HepG2 (cell line): Measurements from ENCODE around the gene FBP2. TPM values are rescaled to one million over a fixed set of nuclear protein-coding genes. Genes with fewer than 3 reads are reported as not detected.

Experiments
- ARID4A ChIP-seq: sonication (generic); formaldehyde crosslinking; IDR thresholded peaks from 2 replicates; pipeline ENCODE4 v1.5.0; 2020; ENCODE audit warnings: mild to moderate bottlenecking, missing genetic modification reagents, borderline replicate concordance
- ETS1 ChIP-seq: sonication (generic); formaldehyde crosslinking; IDR thresholded peaks from 2 replicates; pipeline ENCODE4 v1.4.0; 2020; ENCODE audit warnings: missing genetic modification reagents
- FOXP4 ChIP-seq: sonication (generic); formaldehyde crosslinking; IDR thresholded peaks from 2 replicates; pipeline ENCODE4 v1.4.0; 2020; ENCODE audit warnings: missing genetic modification reagents
- JUND ChIP-seq: sonication (generic); formaldehyde crosslinking; IDR thresholded peaks from 2 replicates; pipeline ENCODE4 v1.8.0; 2022; ENCODE audit warnings: mild to moderate bottlenecking, missing genetic modification reagents
- KDM2A ChIP-seq: sonication (generic); formaldehyde crosslinking; IDR thresholded peaks from 2 replicates; pipeline ENCODE4 v1.4.0; 2020; ENCODE audit warnings: low read depth, missing genetic modification reagents, borderline replicate concordance
- MAX ChIP-seq: IDR thresholded peaks from 2 replicates; pipeline ENCODE4 v1.6.1; 2012; ENCODE audit warnings: inconsistent platforms
- NRL ChIP-seq: sonication (generic); formaldehyde crosslinking; IDR thresholded peaks from 2 replicates; pipeline ENCODE4 v1.5.0; 2020; ENCODE audit warnings: missing genetic modification reagents, mild to moderate bottlenecking, moderate library complexity, borderline replicate concordance
- RAD21 ChIP-seq: fragments of 450-650 bp; formaldehyde crosslinking; IDR thresholded peaks from 2 replicates; pipeline ENCODE4 v1.5.0; 2020; ENCODE audit warnings: mild to moderate bottlenecking
- REXO4 ChIP-seq: sonication (generic); formaldehyde crosslinking; IDR thresholded peaks from 2 replicates; pipeline ENCODE4 v1.8.0; 2022; ENCODE audit warnings: missing genetic modification reagents, mild to moderate bottlenecking, borderline replicate concordance
- RXRB ChIP-seq: IDR thresholded peaks from 2 replicates; pipeline ENCODE4 v1.6.1; 2016; ENCODE audit warnings: borderline replicate concordance, missing genetic modification reagents, missing compliant biosample characterization
- SP4 ChIP-seq: sonication (generic); formaldehyde crosslinking; IDR thresholded peaks from 2 replicates; pipeline ENCODE4 v1.8.1; 2023; ENCODE audit warnings: mild to moderate bottlenecking, missing genetic modification reagents
- SRY ChIP-seq: sonication (generic); formaldehyde crosslinking; IDR thresholded peaks from 2 replicates; pipeline ENCODE4 v1.8.0; 2022; ENCODE audit warnings: mild to moderate bottlenecking, missing genetic modification reagents
- ZBTB46 ChIP-seq: sonication (generic); formaldehyde crosslinking; IDR thresholded peaks from 2 replicates; pipeline ENCODE4 v1.4.0; 2020; ENCODE audit warnings: mild to moderate bottlenecking, missing genetic modification reagents, borderline replicate concordance
- ZMYM4 ChIP-seq: sonication (generic); formaldehyde crosslinking; IDR thresholded peaks from 2 replicates; pipeline ENCODE4 v1.8.1; 2023; ENCODE audit warnings: mild to moderate bottlenecking, missing genetic modification reagents
- ZNF350 ChIP-seq: sonication (generic); formaldehyde crosslinking; IDR thresholded peaks from 2 replicates; pipeline ENCODE4 v1.4.0; 2020; ENCODE audit warnings: mild to moderate bottlenecking, low read depth, missing genetic modification reagents, borderline replicate concordance
- ZNF552 ChIP-seq: sonication (generic); formaldehyde crosslinking; IDR thresholded peaks from 2 replicates; pipeline ENCODE4 v1.9.0; 2022; ENCODE audit warnings: missing genetic modification reagents, mild to moderate bottlenecking, borderline replicate concordance
- ZNF605 ChIP-seq: sonication (generic); formaldehyde crosslinking; IDR thresholded peaks from 2 replicates; pipeline ENCODE4 v1.8.0; 2022; ENCODE audit warnings: mild to moderate bottlenecking, missing genetic modification reagents
- ZNF747 ChIP-seq: sonication (generic); formaldehyde crosslinking; IDR thresholded peaks from 2 replicates; pipeline ENCODE4 v1.8.1; 2023; ENCODE audit warnings: missing genetic modification reagents, mild to moderate bottlenecking, borderline replicate concordance
- ZNF782 ChIP-seq: sonication (generic); formaldehyde crosslinking; IDR thresholded peaks from 2 replicates; pipeline ENCODE4 v1.4.0; 2020; ENCODE audit warnings: missing genetic modification reagents, mild to moderate bottlenecking, borderline replicate concordance
- ZSCAN25 ChIP-seq: sonication (generic); formaldehyde crosslinking; IDR thresholded peaks from 2 replicates; pipeline ENCODE4 v1.8.0; 2022; ENCODE audit warnings: mild to moderate bottlenecking, missing genetic modification reagents
- polyA plus RNA-seq, 8 experiments: library from polyadenylated mRNA; depleted of rRNA in 3 of 8; stranded (reverse) in 7 of 8; unstranded in 1 of 8; fragments of >200 nt; fragmentation: Illumina TruSeq in 4 of 8; extraction: Trizol in 4 of 8; gene quantifications; 2 replicates each; pipeline versions ENCODE4 v1.2.1 to v1.2.3, GENCODE V29; 2011 to 2016; ENCODE audit warnings: low read depth in 4 of 8, missing spikeins in 1 of 8, mixed read lengths in 1 of 8; ENCODE audit not compliant: insufficient read depth in 1 of 8
- total RNA-seq, 5 experiments: library from RNA; depleted of rRNA; stranded (reverse); fragments of >200 nt; fragmentation: Illumina TruSeq; extraction: Trizol; gene quantifications; 2 replicates each; pipeline ENCODE4 v1.2.3, GENCODE V29; 2016; ENCODE audit warnings: low read depth in 1 of 5

FBP2 gene
- total and polyA plus RNA-seq, 2 of the 13 experiments (the other 11 are each of a cell fraction or from before 2014, with no cell fraction given), result not detected

GRCh38 chr9:94623253-94623652, 29.6 kb upstream of the FBP2 start (continued):
- TF ChIP-seq FOXP4 (CRISPR knock-in tag) (0 out of 2 replicates have a peak, but pooled peaks have one; percentile 28), RXRB (peak; percentile 68; the same call in 1 of the 2 replicates), ZSCAN25 (CRISPR knock-in tag) (peak; percentile 71), KDM2A (CRISPR knock-in tag) (peak; percentile 62), ZNF782 (CRISPR knock-in tag) (no peak), ZNF747 (CRISPR knock-in tag) (0 out of 2 replicates have a peak, but pooled peaks have one; percentile 42), SRY (CRISPR knock-in tag) (0 out of 2 replicates have a peak, but pooled peaks have one; percentile 29), ZMYM4 (peak; percentile 74; the same call in 1 of the 2 replicates), ARID4A (CRISPR knock-in tag) (peak; percentile 55; the same call in 1 of the 2 replicates), ZNF552 (CRISPR knock-in tag) (no peak), MAX (peak; percentile 89), ZNF350 (CRISPR knock-in tag) (peak; percentile 53; the same call in 1 of the 2 replicates), ZBTB46 (no peak), ETS1 (CRISPR knock-in tag) (no peak), REXO4 (CRISPR knock-in tag) (no peak), RAD21 (CRISPR knock-in tag) (peak; percentile 84), NRL (no peak), SP4 (CRISPR knock-in tag) (peak; percentile 57; the same call in 1 of the 2 replicates), JUND (0 out of 2 replicates have a peak, but pooled peaks have one; percentile 14), ZNF605 (CRISPR knock-in tag) (peak; percentile 30; the same call in 1 of the 2 replicates)
